HUDEP-2 (cell line): ENCODE results near the gene CHD9NB.
A peak's percentile ranks its signal among the peaks of the same experiment; 100 is the strongest.
"Not testable (repeated sequence)": the region's sequence is repeated elsewhere in the genome, so short reads cannot be mapped to it uniquely, and the experiment has no call there.

Source experiments
- DNase-seq, 76 experiments: peaks; one replicate each; lab custom pipeline; 2025; ENCODE audit not compliant: unreplicated experiment in 76 of 76; lab: John Stamatoyannopoulos, UW

Gene CHD9NB

GRCh38 chr16:53084746-53085334, 32.1 kb upstream of the CHD9NB start:
- no peak for DNase-seq

GRCh38 chr16:53084141-53084541, 31.4 kb upstream of the CHD9NB start:
- DNase-seq: peak in 19 of 76 experiments; percentile 4 to 45 (median 10)

GRCh38 chr16:53083119-53083518, 30.4 kb upstream of the CHD9NB start:
- DNase-seq: peak in 14 of 76 experiments; percentile 3 to 38 (median 16)

- DNase-seq: no peak
Observed at GRCh38 chr16:53082509-53082908, 29.8 kb upstream of the CHD9NB start.

- DNase-seq: no peak
Observed at GRCh38 chr16:53081686-53082407, 29.1 kb upstream of the CHD9NB start.

GRCh38 chr16:53081032-53081424, 28.3 kb upstream of the CHD9NB start:
- no peak for DNase-seq

- DNase-seq: no peak
Observed at GRCh38 chr16:53080345-53081031, 27.8 kb upstream of the CHD9NB start.

GRCh38 chr16:53078765-53079485, 26.2 kb upstream of the CHD9NB start:
- no peak for DNase-seq

- DNase-seq: no peak
Observed at GRCh38 chr16:53078247-53078646, 25.6 kb upstream of the CHD9NB start.

GRCh38 chr16:53075461-53075860, 22.8 kb upstream of the CHD9NB start:
- not testable (repeated sequence) for DNase-seq

- DNase-seq: not testable (repeated sequence)
Observed at GRCh38 chr16:53074296-53074695, 21.6 kb upstream of the CHD9NB start.

GRCh38 chr16:53073022-53073421, 20.3 kb upstream of the CHD9NB start:
- DNase-seq: no peak

- DNase-seq: no peak
Observed at GRCh38 chr16:53071748-53072301, 19.1 kb upstream of the CHD9NB start.

GRCh38 chr16:53069772-53070171, 17.1 kb upstream of the CHD9NB start:
- no peak for DNase-seq

GRCh38 chr16:53068423-53068833, 15.7 kb upstream of the CHD9NB start:
- no peak for DNase-seq

GRCh38 chr16:53067675-53068074, 15.0 kb upstream of the CHD9NB start:
- no peak for DNase-seq

GRCh38 chr16:53065461-53066061, 12.9 kb upstream of the CHD9NB start:
- DNase-seq: no peak

GRCh38 chr16:53064081-53064578, 11.4 kb upstream of the CHD9NB start:
- DNase-seq: no peak

GRCh38 chr16:53061701-53062159, 9.0 kb upstream of the CHD9NB start:
- DNase-seq: peak in 13 of 76 experiments; percentile 5 to 28 (median 14)

GRCh38 chr16:53061256-53061655, 8.6 kb upstream of the CHD9NB start:
- DNase-seq: no peak
